Measurements from ENCODE around the gene ZNF3. TPM values are rescaled to one million over a fixed set of nuclear protein-coding genes. Genes with fewer than 3 reads are reported as not detected.

Gene ZNF3
- total RNA-seq, 2 donors from 2014 or later = 16.9 to 46.5 TPM

GRCh38 chr7:100088621-100089457 lies 7.3 kb upstream of the ZNF3 start, which contains the start of gene COPS6:
Gene COPS6, plus strand, starts transcription at chr7:100088969. Its CDS starts 22 bp downstream, at chr7:100088991.
- peak within 1 kb of the TSS; percentile 69 to 90 (median 78) for H3K27ac ChIP-seq
- peak within 1 kb of the TSS; percentile 76 to 93 for H3K4me3 ChIP-seq
- WGBS, 2 donors = 1% methylated on average over 27 to 58 of the region's 68 CpGs
- H3K36me3 ChIP-seq (replicated peaks in 1 of 2; ENCODE audit: insufficient read depth in 1 of 2, low read depth in 2 of 2) = peaks cover 2 to 11% of the 10 kb centered on the region in 2 donors
- TF ChIP-seq CTCF (IDR thresholded peaks at IDR 0.05) = peak in 1 of 7 experiments; percentile 16
- peak; percentile 34 to 84 (median 79) for TF ChIP-seq POLR2A (IDR thresholded peaks at IDR 0.05)
- DNase-seq (peak; percentile 81 to 87 (median 83)), ATAC-seq (peak; percentile 91)
- H3K9me3 ChIP-seq = no peaks in the 10 kb centered on the region
- peaks cover 21% of the 10 kb centered on the region for H3K4me1 ChIP-seq
- H3K27me3 ChIP-seq = no peaks in the 10 kb centered on the region
- intact Hi-C loops (cut with DNase I) = no loop called here

- H3K9me3 ChIP-seq = no peaks in the 10 kb centered on the region
- H3K4me1 ChIP-seq = peaks cover 21% of the 10 kb centered on the region
- no peaks in the 10 kb centered on the region for H3K27me3 ChIP-seq
- peak overlapping the region; percentile 69 to 90 (median 78) for H3K27ac ChIP-seq
- DNase-seq (no peak), ATAC-seq (no peak)
- peak overlapping the region in 1 of 2 donors; percentile 93 for H3K4me3 ChIP-seq
- WGBS, 2 donors = 72 to 79% methylated on average over 11 of the region's 11 CpGs
- intact Hi-C loops (cut with DNase I) = no loop called here
- TF ChIP-seq CTCF (IDR thresholded peaks at IDR 0.05) = no peak
- no peak for TF ChIP-seq POLR2A (IDR thresholded peaks at IDR 0.05)
- H3K36me3 ChIP-seq (replicated peaks in 1 of 2; ENCODE audit: insufficient read depth in 1 of 2, low read depth in 2 of 2) = peaks cover 0 to 7% of the 10 kb centered on the region in 2 donors
Measured at GRCh38 chr7:100088095-100088620, 6.6 kb upstream of the ZNF3 start.

- H3K27ac ChIP-seq = no peak overlapping the region
Measured at GRCh38 chr7:100087055-100087750, 5.7 kb upstream of the ZNF3 start.

GRCh38 chr7:100085515-100085914 lies 4.0 kb upstream of the ZNF3 start:
- DNase-seq (no peak), ATAC-seq (no peak)
- no peak for TF ChIP-seq CTCF (IDR thresholded peaks at IDR 0.05)
- no peak for TF ChIP-seq POLR2A (IDR thresholded peaks at IDR 0.05)
- 55 to 64% methylated on average over 3 of the region's 3 CpGs for WGBS, 2 donors
- H3K27ac ChIP-seq = no peak overlapping the region
- no peak overlapping the region for H3K4me3 ChIP-seq
- H3K36me3 ChIP-seq (replicated peaks in 1 of 2; ENCODE audit: insufficient read depth in 1 of 2, low read depth in 2 of 2) = no peaks in the 10 kb centered on the region
- no peaks in the 10 kb centered on the region for H3K9me3 ChIP-seq
- peaks cover 36% of the 10 kb centered on the region for H3K4me1 ChIP-seq
- no peaks in the 10 kb centered on the region for H3K27me3 ChIP-seq
- intact Hi-C loops (cut with DNase I) = no loop called here

More at GRCh38 chr7:100087055-100087750, 5.7 kb upstream of the ZNF3 start:
- Histone ChIP-seq H3K36me3 (replicated peaks in 1 of 2; ENCODE audit: insufficient read depth in 1 of 2, low read depth in 2 of 2) (peaks cover 0 to 5% of the 10 kb centered on the region in 2 donors), H3K27me3 (no peaks in the 10 kb centered on the region), H3K4me3 (no peak overlapping the region), H3K9me3 (no peaks in the 10 kb centered on the region), H3K4me1 (peaks cover 28% of the 10 kb centered on the region)
- 76 to 82% methylated on average over 10 of the region's 10 CpGs for WGBS, 2 donors
- no peak for DNase-seq
- TF ChIP-seq POLR2A (IDR thresholded peaks at IDR 0.05) = no peak
- no peak for TF ChIP-seq CTCF (IDR thresholded peaks at IDR 0.05)
- no peak for ATAC-seq
- intact Hi-C loops (cut with DNase I) = no loop called here

Measured in body of pancreas (tissue), 4 donors.